Glutamatergic neuron (in vitro differentiated cells): ENCODE data around the gene ARPC2. TPM values are rescaled to one million over a fixed set of nuclear protein-coding genes. Genes with fewer than 3 reads are reported as not detected.

Experiments used
- DNase-seq: peaks from one replicate; pipeline ENCODE4 v3.0.0; 2022
- H3K27ac Mint-ChIP-seq: one replicate; pipeline ENCODE4 v1.8.0; 2020; ENCODE audit warnings: mild to moderate bottlenecking, mixed read lengths, inconsistent platforms; ENCODE audit not compliant: unreplicated experiment
- H3K27me3 Mint-ChIP-seq: one replicate; pipeline ENCODE4 v1.8.0; 2020; ENCODE audit warnings: mild to moderate bottlenecking, moderate library complexity, mixed read lengths, inconsistent platforms; ENCODE audit not compliant: unreplicated experiment
- H3K36me3 Mint-ChIP-seq: one replicate; pipeline ENCODE4 v1.8.0; 2020; ENCODE audit warnings: mild to moderate bottlenecking, mixed read lengths, inconsistent platforms; ENCODE audit not compliant: unreplicated experiment
- H3K4me1 Mint-ChIP-seq: one replicate; pipeline ENCODE4 v1.8.0; 2020; ENCODE audit warnings: mild to moderate bottlenecking, low read depth, mixed read lengths, inconsistent platforms; ENCODE audit not compliant: unreplicated experiment
- H3K4me3 Mint-ChIP-seq: one replicate; pipeline ENCODE4 v1.8.0; 2020; ENCODE audit warnings: mild to moderate bottlenecking, mixed read lengths, inconsistent platforms; ENCODE audit not compliant: unreplicated experiment
- H3K9me3 Mint-ChIP-seq: one replicate; pipeline ENCODE4 v1.8.0; 2020; ENCODE audit warnings: mild to moderate bottlenecking, moderate library complexity, mixed read lengths, inconsistent platforms; ENCODE audit not compliant: unreplicated experiment
- CTCF ChIP-seq: fragments of 200-600 bp; sonication (generic); IDR thresholded peaks from one replicate; pipeline ENCODE4 v1.5.0; 2021; ENCODE audit not compliant: partially characterized antibody, unreplicated experiment
- total RNA-seq: library from RNA; stranded (reverse); fragmentation: NEBNext Ultra II Directional; extraction: Animal tissue kit (Norgen Biotek cat#: 25700); gene quantifications from one replicate; pipeline ENCODE4 v1.2.1, GENCODE V29; 2021; ENCODE audit not compliant: unreplicated experiment

Gene ARPC2
- total RNA-seq, 1 donor from 2014 or later = 207 TPM

- Mint-ChIP-seq H3K4me1 (no peaks in the 10 kb centered on the region), H3K9me3 (peaks cover 2% of the 10 kb centered on the region), H3K4me3 (no peak overlapping the region), H3K27ac (no peak overlapping the region), H3K27me3 (no peaks in the 10 kb centered on the region), H3K36me3 (peaks cover 4% of the 10 kb centered on the region)
- DNase-seq = no peak
- no peak for TF ChIP-seq CTCF
Observed at GRCh38 chr2:218235017-218235416, 18.0 kb downstream of the ARPC2 start.

- H3K36me3 Mint-ChIP-seq = peaks cover 4% of the 10 kb centered on the region
- DNase-seq = no peak
- H3K4me3 Mint-ChIP-seq = no peak overlapping the region
- no peaks in the 10 kb centered on the region for H3K27me3 Mint-ChIP-seq
- TF ChIP-seq CTCF = no peak
- H3K9me3 Mint-ChIP-seq = peaks cover 2% of the 10 kb centered on the region
- no peak overlapping the region for H3K27ac Mint-ChIP-seq
- H3K4me1 Mint-ChIP-seq = no peaks in the 10 kb centered on the region
Observed at GRCh38 chr2:218236829-218237228, 19.8 kb downstream of the ARPC2 start.

- TF ChIP-seq CTCF = no peak
- Mint-ChIP-seq H3K9me3 (no peaks in the 10 kb centered on the region), H3K4me1 (no peaks in the 10 kb centered on the region)
Observed at GRCh38 chr2:218238887-218239286, 21.9 kb downstream of the ARPC2 start.

GRCh38 chr2:218244204-218244603 lies 27.2 kb downstream of the ARPC2 start:
- no peak for DNase-seq
- no peak for TF ChIP-seq CTCF
- Mint-ChIP-seq H3K9me3 (no peaks in the 10 kb centered on the region), H3K4me1 (no peaks in the 10 kb centered on the region), H3K4me3 (no peak overlapping the region), H3K27me3 (no peaks in the 10 kb centered on the region), H3K27ac (no peak overlapping the region), H3K36me3 (peaks cover 2% of the 10 kb centered on the region)

More at GRCh38 chr2:218238887-218239286, 21.9 kb downstream of the ARPC2 start:
- Mint-ChIP-seq H3K4me3 (no peak overlapping the region), H3K36me3 (peaks cover 4% of the 10 kb centered on the region), H3K27ac (no peak overlapping the region), H3K27me3 (no peaks in the 10 kb centered on the region)
- no peak for DNase-seq

GRCh38 chr2:218244665-218245064 lies 27.7 kb downstream of the ARPC2 start:
- no peaks in the 10 kb centered on the region for H3K36me3 Mint-ChIP-seq
- H3K4me3 Mint-ChIP-seq = no peak overlapping the region
- peak overlapping the region; percentile 22 for H3K27ac Mint-ChIP-seq
- no peaks in the 10 kb centered on the region for H3K9me3 Mint-ChIP-seq
- no peak for DNase-seq
- H3K4me1 Mint-ChIP-seq = no peaks in the 10 kb centered on the region
- no peak for TF ChIP-seq CTCF
- H3K27me3 Mint-ChIP-seq = no peaks in the 10 kb centered on the region
